HepG2 (cell line): ENCODE data around the gene CACNA2D3. TPM values are rescaled to one million over a fixed set of nuclear protein-coding genes. Genes with fewer than 3 reads are reported as not detected.

Experiments used
- ATAC-seq: fragments of 200-7000 bp; cut with Tn5 transposase; 3 replicates; pipeline ENCODE4 v1.9.1; 2020; ENCODE audit warnings: mild to moderate bottlenecking, moderate library complexity
- BruUV-seq: library from RNA; stranded (reverse); fragments of 400-500 nt; replicated peaks from 2 replicates; lab custom pipeline; 2021; lab: Mats Ljungman, UMichigan
- CTCF ChIA-PET: fragments of 300-600 bp; formaldehyde crosslinking; extraction: SDS; loops from one replicate; lab custom pipeline; 2021; ENCODE audit warnings: low total read pairs, inconsistent platforms, low intra/inter-chr PET ratio; lab: Yijun Ruan, JAX
- POLR2A ChIA-PET: fragments of 350-600 bp; sonication (Branson Sonifier 250); formaldehyde crosslinking; loops from one replicate; lab custom pipeline; 2020; ENCODE audit warnings: antibody characterized with exemption, inconsistent platforms; lab: Yijun Ruan, JAX
- DNase-seq: peaks from one replicate; pipeline ENCODE4 v3.0.0-alpha.2; 2015; ENCODE audit warnings: low spot score
- FAIRE-seq: peaks from 3 replicates; lab custom pipeline; 2011; peaks lifted over from hg19 to GRCh38; lab: Jason Lieb, UNC
- H2AFZ ChIP-seq: one replicate; pipeline ENCODE4 v1.6.1; 2011; ENCODE audit warnings: low read length, inconsistent platforms
- H3K27ac ChIP-seq: fragments of 300-600 bp; 3 replicates; pipeline ENCODE4 v1.8.0; 2011; ENCODE audit warnings: mixed run types, mild to moderate bottlenecking, mixed read lengths, low read length, inconsistent platforms; ENCODE audit not compliant: insufficient read depth; ENCODE audit errors: extremely low read length
- H3K27me3 ChIP-seq, 2 experiments: fragments of 200-600 bp in 1 of 2; 2 replicates in 1 of 2; 3 replicates in 1 of 2; pipeline versions ENCODE4 v1.6.0 to v1.8.0; 2011; ENCODE audit warnings: low read length in 2 of 2, mild to moderate bottlenecking in 2 of 2, moderate library complexity in 2 of 2, inconsistent platforms in 1 of 2; ENCODE audit not compliant: insufficient read depth in 2 of 2, control insufficient read depth in 1 of 2
- H3K36me3 ChIP-seq, 2 experiments: fragments of 200-600 bp in 1 of 2; replicated peaks in 1 of 2; 2 replicates in 1 of 2; 3 replicates in 1 of 2; pipeline versions ENCODE4 v1.5.1 to v1.8.0; 2011; ENCODE audit warnings: low read length in 2 of 2, inconsistent platforms in 1 of 2; ENCODE audit not compliant: insufficient read depth in 2 of 2, control insufficient read depth in 1 of 2
- H3K4me1 ChIP-seq: 2 replicates; pipeline ENCODE4 v1.5.1; 2012; ENCODE audit warnings: low read length, inconsistent platforms; ENCODE audit not compliant: insufficient read depth
- H3K4me2 ChIP-seq: 2 replicates; pipeline ENCODE4 v1.6.0; 2011; ENCODE audit warnings: low read depth, low read length, inconsistent platforms
- H3K4me3 ChIP-seq, 3 experiments: fragments of 200-600 bp in 1 of 3; sonication (generic), shearing (Covaris generic) in 1 of 3; replicated peaks in 1 of 3; 2 replicates each; pipeline ENCODE4 v1.5.1; 2011 to 2016; ENCODE audit warnings: low read length in 3 of 3, inconsistent platforms in 2 of 3, low read depth in 2 of 3, mild to moderate bottlenecking in 2 of 3, control low read depth in 1 of 3, mixed read lengths in 1 of 3; ENCODE audit not compliant: insufficient read depth in 1 of 3
- H3K79me2 ChIP-seq: one replicate; pipeline ENCODE4 v1.6.1; 2011; ENCODE audit warnings: low read length, inconsistent platforms; ENCODE audit not compliant: insufficient read depth
- H3K9ac ChIP-seq: 2 replicates; pipeline ENCODE4 v1.6.0; 2011; ENCODE audit warnings: mild to moderate bottlenecking, low read depth, low read length, inconsistent platforms; ENCODE audit not compliant: insufficient read depth
- H3K9me3 ChIP-seq: 2 replicates; pipeline ENCODE4 v1.5.1; 2012; ENCODE audit warnings: mild to moderate bottlenecking, low read length
- H4K20me1 ChIP-seq: 2 replicates; pipeline ENCODE4 v1.6.0; 2011; ENCODE audit warnings: inconsistent platforms, mild to moderate bottlenecking, low read length, moderate library complexity; ENCODE audit not compliant: insufficient read depth
- ASH2L ChIP-seq: fragments of 300-600, 200-600 bp; sonication (generic); IDR thresholded peaks from 2 replicates; pipeline ENCODE4 v1.7.0; 2017; ENCODE audit warnings: low read depth, mild to moderate bottlenecking, moderate library complexity, mixed read lengths, low read length; ENCODE audit not compliant: insufficient read length
- DNMT1 ChIP-seq: sonication (generic); formaldehyde crosslinking; IDR thresholded peaks from 2 replicates; pipeline ENCODE4 v1.5.1; 2020; ENCODE audit warnings: mild to moderate bottlenecking, missing genetic modification reagents
- E2F1 ChIP-seq: sonication (generic); formaldehyde crosslinking; IDR thresholded peaks from 2 replicates; pipeline ENCODE4 v1.5.0; 2020; ENCODE audit warnings: missing genetic modification reagents
- MIER3 ChIP-seq: IDR thresholded peaks from 2 replicates; pipeline ENCODE4 v1.6.1; 2016; ENCODE audit warnings: missing compliant biosample characterization, borderline replicate concordance
- RCOR2 ChIP-seq: IDR thresholded peaks from 2 replicates; pipeline ENCODE4 v1.6.1; 2016; ENCODE audit warnings: missing biosample characterization, missing genetic modification reagents
- ZNF468 ChIP-seq: sonication (generic); formaldehyde crosslinking; IDR thresholded peaks from 2 replicates; pipeline ENCODE4 v1.8.0; 2022; ENCODE audit warnings: mild to moderate bottlenecking, moderate library complexity, missing genetic modification reagents
- ZNF513 ChIP-seq: sonication (generic); formaldehyde crosslinking; conservative IDR thresholded peaks from 2 replicates; pipeline ENCODE4 v1.5.0; 2020; ENCODE audit warnings: missing genetic modification reagents
- ZNF597 ChIP-seq: sonication (generic); formaldehyde crosslinking; IDR thresholded peaks from 2 replicates; pipeline ENCODE4 v1.5.0; 2020; ENCODE audit warnings: missing genetic modification reagents
- ZNF652 ChIP-seq: IDR thresholded peaks from 2 replicates; pipeline ENCODE4 v1.6.1; 2016; ENCODE audit warnings: low read depth, borderline replicate concordance
- WGBS: methylation state at CpG from one replicate; pipeline ENCODE4 v1.1.6; 2017; ENCODE audit warnings: low lambda C conversion rate; 5-methylcytosine and 5-hydroxymethylcytosine counted together
- in situ Hi-C: cut with HindIII; loops from 2 replicates; pipeline ENCODE4 v1.10.0; 2017; ENCODE audit warnings: low pct_unique_long_range_greater_than_20kb; ENCODE audit not compliant: extremely low pct_ligation_motif_present
- intact Hi-C: fragments of 100-400 bp; cut with micrococcal nuclease; formaldehyde crosslinking; loops from one replicate; pipeline ENCODE4 v1.10.0; 2022; ENCODE audit not compliant: unreplicated experiment
- polyA plus RNA-seq, 8 experiments: library from polyadenylated mRNA; depleted of rRNA in 3 of 8; stranded (reverse) in 7 of 8; unstranded in 1 of 8; fragments of >200 nt; fragmentation: Illumina TruSeq in 4 of 8; extraction: Trizol in 4 of 8; gene quantifications; 2 replicates each; pipeline versions ENCODE4 v1.2.1 to v1.2.3, GENCODE V29; 2011 to 2016; ENCODE audit warnings: low read depth in 4 of 8, missing spikeins in 1 of 8, mixed read lengths in 1 of 8; ENCODE audit not compliant: insufficient read depth in 1 of 8
- total RNA-seq, 5 experiments: library from RNA; depleted of rRNA; stranded (reverse); fragments of >200 nt; fragmentation: Illumina TruSeq; extraction: Trizol; gene quantifications; 2 replicates each; pipeline ENCODE4 v1.2.3, GENCODE V29; 2016; ENCODE audit warnings: low read depth in 1 of 5
- TF ChIP-seq, protein P1 (sequence below): sonication (generic); formaldehyde crosslinking; conservative IDR thresholded peaks from 2 replicates; pipeline ENCODE4 v1.4.0; 2020; ENCODE audit warnings: missing genetic modification reagents
- TF ChIP-seq, protein P2 (sequence below): sonication (generic); formaldehyde crosslinking; IDR thresholded peaks from 2 replicates; pipeline ENCODE4 v1.5.0; 2020; ENCODE audit warnings: missing genetic modification reagents, mild to moderate bottlenecking, borderline replicate concordance
- TF ChIP-seq, protein P3 (sequence below), 2 experiments: IDR thresholded peaks; 2 replicates each; pipeline ENCODE4 v1.6.1; 2011 to 2012; ENCODE audit warnings: low read length in 2 of 2, borderline replicate concordance in 1 of 2, low read depth in 1 of 2, mild to moderate bottlenecking in 1 of 2, moderate library complexity in 1 of 2

The CACNA2D3 gene
- total and polyA plus RNA-seq, 2 of the 13 experiments (the other 11 are each of a cell fraction or from before 2014, with no cell fraction given): not detected

DNA sequence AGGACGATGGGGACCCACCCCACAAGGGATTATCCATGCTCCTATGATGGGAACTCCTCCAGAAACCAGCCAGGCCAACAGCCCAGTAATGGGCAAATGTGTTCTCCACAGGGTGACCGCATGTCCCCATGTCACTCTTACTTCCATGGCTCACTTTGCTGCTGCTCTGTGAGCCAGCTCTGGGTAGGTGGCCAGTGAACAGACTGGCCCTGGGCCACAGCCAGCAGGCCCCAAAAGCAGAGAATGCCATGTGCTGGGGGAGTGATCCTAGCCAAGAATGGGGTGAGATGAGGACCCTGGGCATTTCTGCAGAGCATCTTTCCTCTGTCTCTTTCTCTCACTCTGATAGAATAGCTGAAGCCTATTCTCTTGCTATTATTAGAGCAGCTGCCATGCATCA lies 414.1 kb downstream of the CACNA2D3 start (continued):
- TF ChIP-seq, protein P1, sequence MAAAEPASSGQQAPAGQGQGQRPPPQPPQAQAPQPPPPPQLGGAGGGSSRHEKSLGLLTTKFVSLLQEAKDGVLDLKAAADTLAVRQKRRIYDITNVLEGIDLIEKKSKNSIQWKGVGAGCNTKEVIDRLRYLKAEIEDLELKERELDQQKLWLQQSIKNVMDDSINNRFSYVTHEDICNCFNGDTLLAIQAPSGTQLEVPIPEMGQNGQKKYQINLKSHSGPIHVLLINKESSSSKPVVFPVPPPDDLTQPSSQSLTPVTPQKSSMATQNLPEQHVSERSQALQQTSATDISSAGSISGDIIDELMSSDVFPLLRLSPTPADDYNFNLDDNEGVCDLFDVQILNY (CRISPR knock-in tag): no peak
- no peak for TF ChIP-seq ZNF652 (CRISPR knock-in tag)
- TF ChIP-seq ASH2L: no peak
- TF ChIP-seq ZNF513 (CRISPR knock-in tag): no peak
- no peak for TF ChIP-seq E2F1 (CRISPR knock-in tag)

DNA sequence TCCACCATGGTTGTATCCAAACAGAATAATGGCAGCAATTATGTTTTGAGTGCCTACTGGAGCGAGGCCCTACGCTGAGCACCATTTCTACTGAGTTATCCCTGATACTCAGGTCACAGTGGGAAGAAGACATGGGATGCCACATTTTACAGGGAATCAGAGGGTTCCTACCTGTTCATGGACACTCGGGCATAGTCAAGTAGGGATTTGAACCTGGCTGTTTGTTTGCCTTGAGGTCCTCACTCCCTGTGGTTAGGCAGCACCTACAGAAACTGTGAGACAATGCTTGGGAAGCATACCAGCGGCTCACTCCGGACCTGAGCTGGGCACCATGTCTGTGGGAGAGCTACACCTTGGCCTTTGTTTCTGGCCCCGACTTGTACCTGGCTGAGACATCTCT lies 415.2 kb downstream of the CACNA2D3 start:
- Histone ChIP-seq H3K4me3 (no peak overlapping the region), H3K4me1 (no peaks in the 10 kb centered on the region), H3K79me2 (no peaks in the 10 kb centered on the region), H3K27ac (no peak overlapping the region), H4K20me1 (no peaks in the 10 kb centered on the region), H3K9me3 (no peaks in the 10 kb centered on the region), H3K9ac (no peak overlapping the region), H2AFZ (no peak overlapping the region), H3K36me3 (no peaks in the 10 kb centered on the region), H3K27me3 (no peaks in the 10 kb centered on the region; a peak in 1 of 5 replicates), H3K4me2 (no peak overlapping the region)
- CTCF ChIA-PET: no interaction called here
- no TSS peak for BruUV-seq
- in situ Hi-C loops: no loop called here
- DNase-seq (no peak), ATAC-seq (no peak), FAIRE-seq (no peak)
- WGBS: 7% methylated on average over 3 of the region's 6 CpGs
- POLR2A ChIA-PET: no interaction called here
- intact Hi-C loops: no loop called here
- no peak for TF ChIP-seq ZNF597
- no peak for TF ChIP-seq DNMT1 (CRISPR knock-in tag)
- no peak for TF ChIP-seq MIER3 (CRISPR knock-in tag)
- TF ChIP-seq ZNF468 (CRISPR knock-in tag): no peak
- TF ChIP-seq RCOR2 (CRISPR knock-in tag): no peak
- TF ChIP-seq, protein P1 (CRISPR knock-in tag): no peak
- TF ChIP-seq, protein P2, sequence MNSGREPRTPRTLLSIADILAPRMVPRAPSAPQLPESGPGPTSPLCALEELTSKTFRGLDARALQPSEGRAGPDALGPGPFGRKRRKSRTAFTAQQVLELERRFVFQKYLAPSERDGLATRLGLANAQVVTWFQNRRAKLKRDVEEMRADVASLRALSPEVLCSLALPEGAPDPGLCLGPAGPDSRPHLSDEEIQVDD (CRISPR knock-in tag): no peak
- TF ChIP-seq, protein P3, sequence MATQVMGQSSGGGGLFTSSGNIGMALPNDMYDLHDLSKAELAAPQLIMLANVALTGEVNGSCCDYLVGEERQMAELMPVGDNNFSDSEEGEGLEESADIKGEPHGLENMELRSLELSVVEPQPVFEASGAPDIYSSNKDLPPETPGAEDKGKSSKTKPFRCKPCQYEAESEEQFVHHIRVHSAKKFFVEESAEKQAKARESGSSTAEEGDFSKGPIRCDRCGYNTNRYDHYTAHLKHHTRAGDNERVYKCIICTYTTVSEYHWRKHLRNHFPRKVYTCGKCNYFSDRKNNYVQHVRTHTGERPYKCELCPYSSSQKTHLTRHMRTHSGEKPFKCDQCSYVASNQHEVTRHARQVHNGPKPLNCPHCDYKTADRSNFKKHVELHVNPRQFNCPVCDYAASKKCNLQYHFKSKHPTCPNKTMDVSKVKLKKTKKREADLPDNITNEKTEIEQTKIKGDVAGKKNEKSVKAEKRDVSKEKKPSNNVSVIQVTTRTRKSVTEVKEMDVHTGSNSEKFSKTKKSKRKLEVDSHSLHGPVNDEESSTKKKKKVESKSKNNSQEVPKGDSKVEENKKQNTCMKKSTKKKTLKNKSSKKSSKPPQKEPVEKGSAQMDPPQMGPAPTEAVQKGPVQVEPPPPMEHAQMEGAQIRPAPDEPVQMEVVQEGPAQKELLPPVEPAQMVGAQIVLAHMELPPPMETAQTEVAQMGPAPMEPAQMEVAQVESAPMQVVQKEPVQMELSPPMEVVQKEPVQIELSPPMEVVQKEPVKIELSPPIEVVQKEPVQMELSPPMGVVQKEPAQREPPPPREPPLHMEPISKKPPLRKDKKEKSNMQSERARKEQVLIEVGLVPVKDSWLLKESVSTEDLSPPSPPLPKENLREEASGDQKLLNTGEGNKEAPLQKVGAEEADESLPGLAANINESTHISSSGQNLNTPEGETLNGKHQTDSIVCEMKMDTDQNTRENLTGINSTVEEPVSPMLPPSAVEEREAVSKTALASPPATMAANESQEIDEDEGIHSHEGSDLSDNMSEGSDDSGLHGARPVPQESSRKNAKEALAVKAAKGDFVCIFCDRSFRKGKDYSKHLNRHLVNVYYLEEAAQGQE (IDR thresholded peaks at IDR 0.05; ENCODE audit: borderline replicate concordance in 1 of 2, low read depth in 1 of 2, low read length in 2 of 2): no peak
